Body of pancreas (tissue), 4 donors: ENCODE results near the gene ACOX3.

Source experiments
- POLR2A ChIP-seq, 3 donors: fragments of 450-650 bp; IDR thresholded peaks; one replicate each; pipeline ENCODE4 v1.6.1; 2016; ENCODE audit warnings: antibody characterized with exemption in 3 of 3, mild to moderate bottlenecking in 2 of 3
- TF ChIP-seq, protein P1 (sequence below), 7 experiments: fragments of 450-650 bp in 4 of 7; fragments of 200-600 bp in 3 of 7; sonication (generic) in 3 of 7; IDR thresholded peaks; one replicate each; pipeline ENCODE4 v1.5.1; 2016 to 2019; ENCODE audit warnings: antibody characterized with exemption in 7 of 7

DNA sequence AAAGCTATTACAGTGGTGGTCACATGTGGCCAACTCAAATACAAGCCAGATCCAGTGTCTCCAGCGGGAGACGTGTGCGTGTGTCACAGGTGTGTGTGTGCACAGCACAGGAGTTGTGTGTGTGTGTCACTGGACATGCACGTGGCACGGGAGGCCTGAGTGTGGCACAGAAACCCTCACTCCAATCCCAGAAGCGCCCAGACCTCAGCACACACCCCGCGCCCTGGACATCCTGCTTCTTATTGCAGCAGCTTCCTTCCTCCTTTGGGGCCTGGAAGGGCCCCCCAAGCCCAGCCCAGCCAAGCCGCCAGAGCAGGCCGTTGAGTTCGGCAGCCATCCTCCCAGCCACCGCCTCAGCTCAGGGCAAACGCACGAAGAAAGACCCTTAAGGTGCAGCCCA, 37.9 kb downstream of the ACOX3 start:
- TF ChIP-seq POLR2A (IDR thresholded peaks at IDR 0.05), result no peak
- TF ChIP-seq, protein P1, sequence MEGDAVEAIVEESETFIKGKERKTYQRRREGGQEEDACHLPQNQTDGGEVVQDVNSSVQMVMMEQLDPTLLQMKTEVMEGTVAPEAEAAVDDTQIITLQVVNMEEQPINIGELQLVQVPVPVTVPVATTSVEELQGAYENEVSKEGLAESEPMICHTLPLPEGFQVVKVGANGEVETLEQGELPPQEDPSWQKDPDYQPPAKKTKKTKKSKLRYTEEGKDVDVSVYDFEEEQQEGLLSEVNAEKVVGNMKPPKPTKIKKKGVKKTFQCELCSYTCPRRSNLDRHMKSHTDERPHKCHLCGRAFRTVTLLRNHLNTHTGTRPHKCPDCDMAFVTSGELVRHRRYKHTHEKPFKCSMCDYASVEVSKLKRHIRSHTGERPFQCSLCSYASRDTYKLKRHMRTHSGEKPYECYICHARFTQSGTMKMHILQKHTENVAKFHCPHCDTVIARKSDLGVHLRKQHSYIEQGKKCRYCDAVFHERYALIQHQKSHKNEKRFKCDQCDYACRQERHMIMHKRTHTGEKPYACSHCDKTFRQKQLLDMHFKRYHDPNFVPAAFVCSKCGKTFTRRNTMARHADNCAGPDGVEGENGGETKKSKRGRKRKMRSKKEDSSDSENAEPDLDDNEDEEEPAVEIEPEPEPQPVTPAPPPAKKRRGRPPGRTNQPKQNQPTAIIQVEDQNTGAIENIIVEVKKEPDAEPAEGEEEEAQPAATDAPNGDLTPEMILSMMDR (IDR thresholded peaks at IDR 0.05), result no peak
